H9 (cell line): Measurements from ENCODE around the gene PTPRN2. TPM values are rescaled to one million over a fixed set of nuclear protein-coding genes. Genes with fewer than 3 reads are reported as not detected.

ENCODE experiments used
- DNase-seq: peaks from one replicate; pipeline ENCODE4 v3.0.0-alpha.2; 2017
- H2AFZ ChIP-seq: one replicate; pipeline ENCODE4 v1.6.1; 2013; ENCODE audit warnings: mild to moderate bottlenecking, low read length, control low read depth, moderate library complexity
- H2AK5ac ChIP-seq: 2 replicates; pipeline ENCODE4 v1.6.1; 2013; ENCODE audit warnings: low read length, control low read depth, mixed read lengths; ENCODE audit not compliant: insufficient read length
- H2BK120ac ChIP-seq: one replicate; pipeline ENCODE4 v1.6.1; 2013; ENCODE audit warnings: low read depth, mild to moderate bottlenecking, low read length, control low read depth, inconsistent platforms; ENCODE audit not compliant: poor library complexity, severe bottlenecking
- H2BK12ac ChIP-seq: 2 replicates; pipeline ENCODE4 v1.6.1; 2013; ENCODE audit warnings: low read length, control low read depth, mixed read lengths, low read depth; ENCODE audit not compliant: insufficient read length
- H2BK15ac ChIP-seq: 2 replicates; pipeline ENCODE4 v1.6.1; 2013; ENCODE audit warnings: low read depth, low read length, control low read depth
- H2BK20ac ChIP-seq: one replicate; pipeline ENCODE4 v1.6.1; 2013; ENCODE audit warnings: low read depth, mild to moderate bottlenecking, low read length, control low read depth, inconsistent platforms; ENCODE audit not compliant: poor library complexity, severe bottlenecking
- H2BK5ac ChIP-seq: 2 replicates; pipeline ENCODE4 v1.6.1; 2013; ENCODE audit warnings: low read length, control low read depth, mixed read lengths; ENCODE audit not compliant: insufficient read length
- H3K14ac ChIP-seq: 2 replicates; pipeline ENCODE4 v1.6.1; 2013; ENCODE audit warnings: low read length, control low read depth; ENCODE audit not compliant: insufficient read depth
- H3K18ac ChIP-seq: 2 replicates; pipeline ENCODE4 v1.6.1; 2013; ENCODE audit warnings: low read depth, mild to moderate bottlenecking, mixed read lengths, low read length, control low read depth; ENCODE audit not compliant: insufficient read length
- H3K23ac ChIP-seq: 2 replicates; pipeline ENCODE4 v1.6.1; 2013; ENCODE audit warnings: low read length, control low read depth, mixed read lengths, low read depth; ENCODE audit not compliant: insufficient read length
- H3K23me2 ChIP-seq: 2 replicates; pipeline ENCODE4 v1.6.1; 2013; ENCODE audit warnings: low read depth, mild to moderate bottlenecking, mixed read lengths, low read length, control low read depth; ENCODE audit not compliant: insufficient read length, poor library complexity, severe bottlenecking
- H3K27ac ChIP-seq: 2 replicates; pipeline ENCODE4 v1.5.1; 2013; ENCODE audit warnings: low read length, control low read depth, mixed read lengths, low read depth; ENCODE audit not compliant: insufficient read length
- H3K27me3 ChIP-seq: 2 replicates; pipeline ENCODE4 v1.6.1; 2013; ENCODE audit warnings: low read length, control low read depth, inconsistent platforms; ENCODE audit not compliant: insufficient read depth
- H3K4ac ChIP-seq: 2 replicates; pipeline ENCODE4 v1.6.1; 2013; ENCODE audit warnings: low read depth, mild to moderate bottlenecking, control low read depth, inconsistent platforms, low read length, moderate library complexity
- H3K4me1 ChIP-seq: 2 replicates; pipeline ENCODE4 v1.6.1; 2013; ENCODE audit warnings: low read length, control low read depth, inconsistent platforms; ENCODE audit not compliant: insufficient read depth
- H3K4me2 ChIP-seq: 2 replicates; pipeline ENCODE4 v1.6.1; 2013; ENCODE audit warnings: low read length, control low read depth, mixed read lengths; ENCODE audit not compliant: insufficient read length, insufficient read depth
- H3K56ac ChIP-seq: 2 replicates; pipeline ENCODE4 v1.6.1; 2013; ENCODE audit warnings: low read depth, mild to moderate bottlenecking, mixed read lengths, low read length, control low read depth; ENCODE audit not compliant: insufficient read length
- H3K79me1 ChIP-seq: 2 replicates; pipeline ENCODE4 v1.6.1; 2013; ENCODE audit warnings: low read depth, mild to moderate bottlenecking, moderate library complexity, low read length, control low read depth, inconsistent platforms; ENCODE audit not compliant: insufficient read depth, poor library complexity, severe bottlenecking
- H3K79me2 ChIP-seq: 2 replicates; pipeline ENCODE4 v1.6.1; 2013; ENCODE audit warnings: low read length, control low read depth, inconsistent platforms; ENCODE audit not compliant: insufficient read depth
- H3K9ac ChIP-seq: 2 replicates; pipeline ENCODE4 v1.6.1; 2013; ENCODE audit warnings: low read length, control low read depth, mixed read lengths; ENCODE audit not compliant: insufficient read length; ENCODE audit errors: extremely low read depth
- H3K9me3 ChIP-seq: one replicate; pipeline ENCODE4 v1.6.1; 2013; ENCODE audit warnings: low read depth, low read length, inconsistent platforms; ENCODE audit not compliant: control insufficient read depth
- H3T11ph ChIP-seq: one replicate; pipeline ENCODE4 v1.6.1; 2013; ENCODE audit warnings: mild to moderate bottlenecking, low read length, control low read depth, inconsistent platforms
- H4K20me1 ChIP-seq: one replicate; pipeline ENCODE4 v1.6.1; 2013; ENCODE audit not compliant: control insufficient read depth, insufficient read length, insufficient read depth
- H4K5ac ChIP-seq: 2 replicates; pipeline ENCODE4 v1.6.1; 2013; ENCODE audit warnings: low read depth, mild to moderate bottlenecking, mixed read lengths, low read length, control low read depth; ENCODE audit not compliant: insufficient read length
- H4K8ac ChIP-seq: replicated peaks from 2 replicates; pipeline ENCODE4 v1.6.1; 2013; ENCODE audit warnings: low read length, control low read depth, mixed read lengths, low read depth; ENCODE audit not compliant: insufficient read length
- H4K91ac ChIP-seq: 2 replicates; pipeline ENCODE4 v1.6.1; 2013; ENCODE audit warnings: low read depth, mild to moderate bottlenecking, moderate library complexity, mixed read lengths, low read length, control low read depth; ENCODE audit not compliant: insufficient read length
- H3K27ac Mint-ChIP-seq, 3 experiments: 2 replicates in 2 of 3; 3 replicates in 1 of 3; pipeline ENCODE4 v1.8.0; 2020 to 2021; ENCODE audit warnings: mixed read lengths in 3 of 3, mild to moderate bottlenecking in 1 of 3, moderate library complexity in 1 of 3
- H3K27me3 Mint-ChIP-seq: 2 replicates; pipeline ENCODE4 v1.8.0; 2021; ENCODE audit warnings: low read depth, mild to moderate bottlenecking, moderate library complexity, mixed read lengths
- H3K36me3 Mint-ChIP-seq, 3 experiments: 2 replicates in 2 of 3; 3 replicates in 1 of 3; pipeline ENCODE4 v1.8.0; 2020 to 2021; ENCODE audit warnings: low read depth in 3 of 3, mixed read lengths in 3 of 3; ENCODE audit not compliant: insufficient read depth in 1 of 3
- H3K4me1 Mint-ChIP-seq, 2 experiments: 2 replicates each; pipeline ENCODE4 v1.8.0; 2020; ENCODE audit warnings: mixed read lengths in 2 of 2
- H3K4me3 Mint-ChIP-seq, 2 experiments: 2 replicates in 1 of 2; 3 replicates in 1 of 2; pipeline ENCODE4 v1.8.0; 2020 to 2021; ENCODE audit warnings: mild to moderate bottlenecking in 2 of 2, mixed read lengths in 2 of 2, moderate library complexity in 1 of 2
- H3K9me3 Mint-ChIP-seq, 2 experiments: 2 replicates in 1 of 2; 3 replicates in 1 of 2; pipeline ENCODE4 v1.8.0; 2020; ENCODE audit warnings: mild to moderate bottlenecking in 2 of 2, mixed read lengths in 2 of 2, moderate library complexity in 1 of 2
- CTCF ChIP-seq: fragments of 200-600 bp; sonication (generic); conservative IDR thresholded peaks from 3 replicates; pipeline ENCODE4 v1.8.0; 2021; ENCODE audit warnings: antibody characterized with exemption, mild to moderate bottlenecking
- WGBS: extraction: QIAGEN DNeasy Blood & Tissue Kit; methylation state at CpG from one replicate; pipeline ENCODE4 v1.1.7; 2013; ENCODE audit warnings: missing lambda C conversion rate, low lambda C conversion rate, mixed read lengths; ENCODE audit not compliant: insufficient read length; ENCODE audit errors: extremely low coverage; 5-methylcytosine and 5-hydroxymethylcytosine counted together
- total RNA-seq: library from RNA; stranded (reverse); gene quantifications from 2 replicates; pipeline ENCODE4 v1.2.1, GENCODE V29; 2021

PTPRN2 gene
- total RNA-seq, 1 experiment from 2014 or later: 5.2 TPM

- no peak overlapping the region for H2BK120ac ChIP-seq
- no peak overlapping the region for H4K8ac ChIP-seq
- H3K27me3 ChIP-seq: no peaks in the 10 kb centered on the region
- H3K23me2 ChIP-seq: no peaks in the 10 kb centered on the region
- Mint-ChIP-seq H3K27ac (peak overlapping the region in 2 of 3 experiments; percentile 72 to 85; a peak in 2 of 7 replicates), H3K4me3 (no peak overlapping the region; a peak in 1 of 5 replicates), H3K36me3 (no peaks in the 10 kb centered on the region; a peak in 1 of 7 replicates), H3K4me1 (peaks cover 5 to 7% of the 10 kb centered on the region in 2 experiments; a peak in 2 of 4 replicates), H3K9me3 (peaks cover 2 to 5% of the 10 kb centered on the region in 2 experiments; a peak in 4 of 5 replicates), H3K27me3 (no peaks in the 10 kb centered on the region)
- H2AFZ ChIP-seq: no peak overlapping the region
- no peaks in the 10 kb centered on the region for H3K9me3 ChIP-seq
- no peak overlapping the region for H2BK5ac ChIP-seq
- no CpG with 5 or more reads among the region's 21 CpGs for WGBS
- no peak overlapping the region for H3K23ac ChIP-seq
- H4K5ac ChIP-seq: no peak overlapping the region
- no peaks in the 10 kb centered on the region for H3K79me1 ChIP-seq
- no peak overlapping the region for H3K4ac ChIP-seq
- H3K18ac ChIP-seq: no peak overlapping the region
- TF ChIP-seq CTCF: no peak
- no peak for DNase-seq
- no peaks in the 10 kb centered on the region for H4K20me1 ChIP-seq
- no peak overlapping the region for H4K91ac ChIP-seq
- H3T11ph ChIP-seq: no peak overlapping the region
- H2BK15ac ChIP-seq: no peak overlapping the region
- H3K27ac ChIP-seq: no peak overlapping the region
- H3K14ac ChIP-seq: no peak overlapping the region; the same call in 1 of the 2 replicates
- H2BK12ac ChIP-seq: no peak overlapping the region
- H3K9ac ChIP-seq: no peak overlapping the region
- H3K79me2 ChIP-seq: no peaks in the 10 kb centered on the region
- H3K4me1 ChIP-seq: no peaks in the 10 kb centered on the region
- no peak overlapping the region for H2AK5ac ChIP-seq
- H2BK20ac ChIP-seq: no peak overlapping the region
- no peak overlapping the region for H3K56ac ChIP-seq
- no peak overlapping the region for H3K4me2 ChIP-seq
Observed at GRCh38 chr7:158238616-158239289, 348.9 kb downstream of the PTPRN2 start.
